A549 (cell line): ENCODE measurements around the gene CAVIN3. TPM values are rescaled to one million over a fixed set of nuclear protein-coding genes. Genes with fewer than 3 reads are reported as not detected.

Experiments used
- ATAC-seq, 2 experiments: fragments of 200-7000 bp in 1 of 2; fragments of >200 bp in 1 of 2; cut with Nextera tagmentation in 1 of 2; cut with Tn5 transposase in 1 of 2; 3 replicates each; pipeline versions ENCODE4 v1.8.0 to v1.9.1; 2018 to 2020; ENCODE audit warnings: mild to moderate bottlenecking in 1 of 2, moderate library complexity in 1 of 2
- CTCF ChIA-PET: fragments of 300-600 bp; sonication (Branson Sonifier 250); formaldehyde crosslinking; extraction: SDS; loops from one replicate; lab custom pipeline; 2021; ENCODE audit warnings: antibody characterized with exemption, inconsistent platforms; lab: Yijun Ruan, JAX
- POLR2A ChIA-PET: fragments of 350-600 bp; formaldehyde crosslinking; extraction: SDS; loops from one replicate; lab custom pipeline; 2021; ENCODE audit warnings: antibody characterized with exemption, inconsistent platforms; lab: Yijun Ruan, JAX
- DNase-seq, 2 experiments: peaks; one replicate each; pipeline versions ENCODE4 v3.0.0 to v3.0.0-alpha.2; 2011 to 2016; ENCODE audit warnings: low read depth in 1 of 2, low spot score in 1 of 2
- FAIRE-seq: peaks from 2 replicates; lab custom pipeline; 2011; peaks lifted over from hg19 to GRCh38; lab: Jason Lieb, UNC
- H3K27ac ChIP-seq, 2 experiments: fragments of >200 bp; sonication (Bioruptor Twin); formaldehyde crosslinking; 3 replicates each; pipeline ENCODE4 v1.5.1; 2016 to 2017
- H3K4me1 ChIP-seq: fragments of >200 bp; sonication (Bioruptor Twin); formaldehyde crosslinking; 3 replicates; pipeline ENCODE4 v1.6.1; 2016
- H3K4me2 ChIP-seq: fragments of >200 bp; sonication (Bioruptor Twin); formaldehyde crosslinking; 3 replicates; pipeline ENCODE4 v1.6.1; 2016
- H3K4me3 ChIP-seq: fragments of >200 bp; sonication (Bioruptor Twin); formaldehyde crosslinking; 3 replicates; pipeline ENCODE4 v1.5.1; 2016
- H3K9me3 ChIP-seq: fragments of >200 bp; sonication (Bioruptor Twin); formaldehyde crosslinking; 3 replicates; pipeline ENCODE4 v1.6.1; 2016
- BCL3 ChIP-seq: fragments of >200 bp; sonication (Bioruptor Twin); formaldehyde crosslinking; IDR thresholded peaks from 3 replicates; pipeline ENCODE4 v1.6.1; 2016
- CEBPB ChIP-seq, 2 experiments: fragments of >200 bp in 1 of 2; sonication (Bioruptor Twin) in 1 of 2; formaldehyde crosslinking in 1 of 2; IDR thresholded peaks; 2 replicates each; pipeline ENCODE4 v1.6.1; 2012 to 2016
- CTCF ChIP-seq: fragments of >200 bp; sonication (Bioruptor Twin); formaldehyde crosslinking; IDR thresholded peaks from 3 replicates; pipeline ENCODE4 v1.5.1; 2016
- EHMT2 ChIP-seq: fragments of 200-600 bp; sonication (generic); IDR thresholded peaks from 2 replicates; pipeline ENCODE4 v1.6.1; 2016; ENCODE audit warnings: antibody characterized with exemption, low read depth, mild to moderate bottlenecking, moderate library complexity
- EP300 ChIP-seq, 2 experiments: fragments of >200 bp; sonication (Bioruptor Twin); formaldehyde crosslinking; IDR thresholded peaks; 2 replicates in 1 of 2; 3 replicates in 1 of 2; pipeline ENCODE4 v1.6.1; 2016 to 2017
- FOSB ChIP-seq: fragments of 250-450 bp; sonication (Bioruptor Pico); IDR thresholded peaks from 2 replicates; pipeline ENCODE4 v1.5.0; 2020; ENCODE audit warnings: mild to moderate bottlenecking, moderate library complexity
- FOSL2 ChIP-seq, 2 experiments: fragments of 450-650 bp in 1 of 2; fragments of >200 bp in 1 of 2; sonication (Bioruptor Twin) in 1 of 2; formaldehyde crosslinking; IDR thresholded peaks; 2 replicates each; pipeline versions ENCODE4 v1.5.0 to v1.6.1; 2016 to 2020; ENCODE audit warnings: mild to moderate bottlenecking in 1 of 2, moderate library complexity in 1 of 2
- FOXS1 ChIP-seq: fragments of 250-450 bp; sonication (Bioruptor Pico); IDR thresholded peaks from 2 replicates; pipeline ENCODE4 v1.5.0; 2020; ENCODE audit warnings: mild to moderate bottlenecking, moderate library complexity
- HDAC2 ChIP-seq: fragments of 200-600 bp; sonication (generic); IDR thresholded peaks from 2 replicates; pipeline ENCODE4 v1.6.1; 2016
- HOXA7 ChIP-seq: fragments of 250-450 bp; sonication (Bioruptor Pico); IDR thresholded peaks from 2 replicates; pipeline ENCODE4 v1.5.0; 2020; ENCODE audit warnings: mild to moderate bottlenecking, moderate library complexity
- HOXB5 ChIP-seq: fragments of 250-450 bp; sonication (Bioruptor Pico); IDR thresholded peaks from 2 replicates; pipeline ENCODE4 v1.5.0; 2020; ENCODE audit warnings: mild to moderate bottlenecking, moderate library complexity
- KDM5A ChIP-seq: fragments of 200-600 bp; sonication (generic); IDR thresholded peaks from 2 replicates; pipeline ENCODE4 v1.6.1; 2016; ENCODE audit warnings: antibody characterized with exemption, mild to moderate bottlenecking
- RAD21 ChIP-seq, 2 experiments: fragments of >200 bp in 1 of 2; sonication (Bioruptor Twin) in 1 of 2; formaldehyde crosslinking in 1 of 2; IDR thresholded peaks in 1 of 2; conservative IDR thresholded peaks in 1 of 2; 2 replicates in 1 of 2; 3 replicates in 1 of 2; pipeline ENCODE4 v1.6.1; 2012 to 2018; ENCODE audit warnings: inconsistent platforms in 1 of 2
- RCOR1 ChIP-seq: fragments of 150-350 bp; IDR thresholded peaks from 2 replicates; pipeline ENCODE4 v1.6.1; 2014; ENCODE audit warnings: antibody characterized with exemption, low read length, low read depth
- SMC3 ChIP-seq: fragments of >200 bp; sonication (Bioruptor Twin); formaldehyde crosslinking; IDR thresholded peaks from 3 replicates; pipeline ENCODE4 v1.6.1; 2018; ENCODE audit warnings: inconsistent platforms
- TP53 ChIP-seq: fragments of 250-450 bp; sonication (Bioruptor Pico); IDR thresholded peaks from 2 replicates; pipeline ENCODE4 v1.5.0; 2021; ENCODE audit warnings: mild to moderate bottlenecking, moderate library complexity
- WGBS: methylation state at CpG from one replicate; pipeline ENCODE4 v1.1.6; 2017; ENCODE audit errors: missing lambda C conversion rate; 5-methylcytosine and 5-hydroxymethylcytosine counted together
- polyA plus RNA-seq, 4 experiments: library from polyadenylated mRNA; depleted of rRNA in 3 of 4; stranded (reverse); fragments of >200 nt; fragmentation: RNase III in 1 of 4; extraction: RNeasy Plus Mini Kit Qiagen cat#74134 plus additional on column Dnase treatment in 1 of 4; gene quantifications; 2 replicates in 3 of 4; 3 replicates in 1 of 4; pipeline ENCODE4 v1.2.3, GENCODE V29; 2011 to 2017

The CAVIN3 gene
- polyA plus RNA-seq, 2 of the 4 experiments (the other 2 are of a cell fraction) = 6.0 to 26.7 TPM

DNA sequence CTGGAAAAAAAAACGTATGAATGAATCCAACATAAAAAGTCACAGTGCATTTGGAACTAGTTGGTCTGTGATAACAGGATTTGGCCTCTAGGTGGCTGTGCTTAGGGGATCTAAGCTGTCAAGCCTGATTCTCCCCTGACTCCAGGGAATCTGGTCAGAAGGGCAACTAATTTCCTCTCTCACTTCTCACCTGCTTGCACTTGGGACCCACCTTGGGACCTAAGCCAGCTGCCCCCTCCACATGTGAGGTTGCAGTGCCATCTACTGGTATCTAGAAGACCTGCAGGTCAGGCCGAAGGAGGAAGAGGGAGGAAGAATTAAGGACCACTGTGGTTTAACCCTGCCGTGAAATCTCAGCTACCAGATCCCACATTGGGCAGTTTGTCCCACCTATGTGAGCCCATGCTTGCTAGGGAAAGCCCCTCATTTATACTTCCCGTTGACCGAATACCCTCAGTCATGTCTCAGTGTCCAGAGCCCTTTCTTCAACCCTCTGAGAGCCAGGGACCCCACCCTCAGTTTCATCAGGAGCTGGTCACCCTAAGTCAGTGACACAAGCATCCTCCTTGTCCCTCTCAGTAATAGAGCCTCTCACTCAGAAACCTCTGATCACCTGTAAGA lies 33.2 kb upstream of the CAVIN3 start:
- Histone ChIP-seq H3K27ac (0 out of 6 replicates have a peak overlapping the region, but pooled peaks of 1 of the 2 experiments have one; percentile 28), H3K4me3 (no peak overlapping the region), H3K9me3 (no peaks in the 10 kb centered on the region), H3K4me2 (no peak overlapping the region), H3K4me1 (peaks cover 22% of the 10 kb centered on the region)
- DNase-seq = peak; percentile 46 to 79
- ATAC-seq = peak; percentile 56 to 86; a peak in 5 of 6 replicates
- 9% methylated on average over 5 of the region's 5 CpGs for WGBS
- FAIRE-seq = no peak
- ChIA-PET POLR2A (interaction anchor here (1.2 kb wide), 1 partner anchor 33 kb away, joined by 5 read pairs; the partner anchor contains the start of gene CAVIN3), CTCF (interaction anchor here (0.6 to 6.0 kb wide), 68 partner anchors 10 to 1300 kb away, joined by 3 to 90 read pairs (median 4); partner anchors contain the start of genes CAVIN3 and CCKBR)
- TF ChIP-seq SMC3 (peak; percentile 64), RAD21 (conservative IDR thresholded peaks at IDR 0.05 in 1 of 2, IDR thresholded peaks at IDR 0.05 in 1 of 2) (peak; percentile 92 to 95), HOXA7 (no peak), CTCF (peak; percentile 96)

DNA sequence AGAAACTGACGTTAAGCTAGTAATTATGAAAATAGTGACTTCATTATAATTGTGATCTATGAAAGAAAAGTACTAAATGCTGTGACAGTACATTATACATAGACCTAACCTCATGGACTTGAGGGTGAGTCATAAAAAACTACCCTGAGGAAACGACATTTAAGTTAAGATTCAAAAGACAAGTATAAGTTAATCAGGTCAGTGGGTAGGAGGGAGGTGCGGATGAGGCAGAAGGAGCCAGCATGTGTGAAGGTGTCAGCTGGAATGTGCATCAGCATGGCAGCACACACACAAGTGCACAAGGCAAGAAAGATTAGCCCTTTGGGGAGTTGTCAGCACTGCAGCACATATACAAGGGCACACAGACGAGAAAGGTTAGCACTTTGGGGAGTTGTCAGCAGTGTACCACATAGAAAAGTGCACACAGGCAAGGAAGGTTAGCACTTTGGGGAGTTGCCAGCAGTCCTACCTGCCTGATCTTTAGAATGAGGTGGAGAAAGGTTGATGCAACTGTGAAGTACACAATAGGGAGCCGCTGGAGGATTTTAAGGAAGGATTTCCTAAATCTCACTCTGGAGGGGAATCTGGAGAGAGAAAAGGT lies 31.6 kb upstream of the CAVIN3 start:
- ATAC-seq = no peak
- WGBS = 40% methylated on average over 5 of the region's 5 CpGs
- TF ChIP-seq CEBPB (IDR thresholded peaks at IDR 0.05) = no peak
- no peak for TF ChIP-seq TP53 (CRISPR knock-in tag)
- no peak for TF ChIP-seq CTCF
- TF ChIP-seq HOXA7 = no peak
- no peak for TF ChIP-seq HOXB5 (CRISPR knock-in tag)
- no peak for TF ChIP-seq KDM5A
- no peak for TF ChIP-seq BCL3
- TF ChIP-seq FOSB (CRISPR knock-in tag) = no peak
- TF ChIP-seq RCOR1 = no peak
- TF ChIP-seq EP300 (IDR thresholded peaks at IDR 0.05) = no peak
- TF ChIP-seq HDAC2 = no peak
- no peak for TF ChIP-seq EHMT2
- no peak for TF ChIP-seq FOXS1 (CRISPR knock-in tag)
- no peak for TF ChIP-seq FOSL2 (IDR thresholded peaks at IDR 0.05)
- no peak for TF ChIP-seq FOSL2 (CRISPR knock-in tag; IDR thresholded peaks at IDR 0.05)
- no peak overlapping the region for H3K27ac ChIP-seq
- H3K4me3 ChIP-seq = no peak overlapping the region
- no peak overlapping the region for H3K4me2 ChIP-seq
- FAIRE-seq = no peak
- no peaks in the 10 kb centered on the region for H3K9me3 ChIP-seq
- DNase-seq = no peak
- CTCF ChIA-PET = interaction anchor here (0.6 to 6.0 kb wide), 12 partner anchors 11 to 467 kb away, joined by 3 to 90 read pairs (median 8); partner anchors contain the start of gene CAVIN3
- POLR2A ChIA-PET = no interaction called here
- H3K4me1 ChIP-seq = peaks cover 17% of the 10 kb centered on the region
